Spleen (tissue), 11 donors: ENCODE measurements around the gene COL1A1. TPM values are rescaled to one million over a fixed set of nuclear protein-coding genes. Genes with fewer than 3 reads are reported as not detected.

Experiments used
- DNase-seq: peaks from one replicate; pipeline ENCODE4 v3.0.0-alpha.2; 2020
- H3K27ac ChIP-seq, 8 donors: fragments of 200-600 bp; sonication (generic) in 7 of 8; 1 replicate in 4 of 8; 2 replicates in 4 of 8; pipeline versions ENCODE4 v1.5.0 to v1.8.0; 2016 to 2021; ENCODE audit warnings: inconsistent platforms in 4 of 8, mild to moderate bottlenecking in 4 of 8, moderate library complexity in 1 of 8
- H3K27me3 ChIP-seq, 7 donors: fragments of 200-600 bp; sonication (generic) in 6 of 7; replicated peaks in 1 of 7; 1 replicate in 4 of 7; 2 replicates in 3 of 7; pipeline versions ENCODE4 v1.5.0 to v1.8.0; 2016 to 2021; ENCODE audit warnings: inconsistent platforms in 3 of 7, mild to moderate bottlenecking in 1 of 7
- H3K36me3 ChIP-seq, 6 donors: fragments of 200-600 bp; sonication (generic) in 5 of 6; 1 replicate in 4 of 6; 2 replicates in 2 of 6; pipeline versions ENCODE4 v1.5.0 to v1.8.0; 2016 to 2021; ENCODE audit warnings: inconsistent platforms in 2 of 6
- H3K4me1 ChIP-seq, 6 donors: fragments of 200-600 bp; sonication (generic) in 5 of 6; 1 replicate in 3 of 6; 2 replicates in 3 of 6; pipeline versions ENCODE4 v1.5.0 to v1.8.0; 2016 to 2021; ENCODE audit warnings: inconsistent platforms in 3 of 6
- H3K4me3 ChIP-seq, 8 donors: fragments of 200-600 bp; sonication (generic) in 7 of 8; 1 replicate in 4 of 8; 2 replicates in 4 of 8; pipeline versions ENCODE4 v1.5.0 to v1.8.0; 2016 to 2021; ENCODE audit warnings: inconsistent platforms in 4 of 8, mild to moderate bottlenecking in 4 of 8, moderate library complexity in 2 of 8
- H3K9me3 ChIP-seq, 8 donors: fragments of 200-600 bp; sonication (generic) in 7 of 8; 1 replicate in 4 of 8; 2 replicates in 4 of 8; pipeline versions ENCODE4 v1.5.0 to v1.8.0; 2016 to 2021; ENCODE audit warnings: inconsistent platforms in 4 of 8
- CTCF ChIP-seq, 11 experiments: fragments of 200-600 bp in 7 of 11; fragments of 450-650 bp in 4 of 11; sonication (generic) in 4 of 11; IDR thresholded peaks in 8 of 11; conservative IDR thresholded peaks in 3 of 11; 1 replicate in 7 of 11; 2 replicates in 4 of 11; pipeline versions ENCODE4 v1.4.0 to v1.8.0; 2016 to 2021; ENCODE audit warnings: antibody characterized with exemption in 11 of 11, inconsistent platforms in 4 of 11, mild to moderate bottlenecking in 1 of 11
- POLR2A ChIP-seq, 3 donors: fragments of 450-650 bp; IDR thresholded peaks; one replicate each; pipeline ENCODE4 v1.5.1; 2017; ENCODE audit warnings: antibody characterized with exemption in 3 of 3, mild to moderate bottlenecking in 1 of 3
- POLR2AphosphoS5 ChIP-seq, 3 donors: sonication (generic); formaldehyde crosslinking; IDR thresholded peaks; one replicate each; pipeline ENCODE4 v1.5.1; 2017; ENCODE audit warnings: antibody characterized with exemption in 3 of 3
- WGBS, 5 donors: extraction: QIAGEN DNeasy Blood & Tissue Kit in 3 of 5; methylation state at CpG; one replicate each; pipeline versions ENCODE4 v1.1.5 to v1.1.7; 2013 to 2018; 5-methylcytosine and 5-hydroxymethylcytosine counted together
- intact Hi-C: fragments of 100-400 bp; cut with DNase I; formaldehyde crosslinking; loops from one replicate; pipeline ENCODE4 v1.15.0; 2023; ENCODE audit warnings: low total_unique reads
- polyA plus RNA-seq, 3 donors: library from polyadenylated mRNA; stranded (reverse); fragments of 200-250 nt; gene quantifications; one replicate each; pipeline ENCODE4 v1.2.1, GENCODE V29; 2013
- total RNA-seq, 7 donors: library from RNA; depleted of rRNA in 3 of 7; stranded (reverse); fragments of >200 nt in 3 of 7; fragmentation: NEBNext Ultra II Directional in 4 of 7; extraction: Animal tissue kit (Norgen Biotek cat#: 25700) in 4 of 7; gene quantifications; one replicate each; pipeline versions ENCODE4 v1.1.0 to v1.2.1, GENCODE V29; 2016 to 2021
- donor health status: healthy with polysubstance abuse.
- donor health status: DM: no; HTN: no; CAD: no; lungs with moderate emphysema.
- donor health status: DM: no; HTN: no; CAD: no.
- donor health status: Bipolar disorder and iron deficiency.
- donor health status: healthy.
- donor health status: DM: no; HTN: no; CAD: no.
- donor health status: DM: yes; HTN: yes; CAD: no.

The COL1A1 gene
- total and polyA plus RNA-seq, 10 donors, result 7.1 to 458 (median 46.9) TPM

GRCh38 chr17:50194140-50194933 is 7.1 kb downstream of the COL1A1 start:
- Histone ChIP-seq H3K4me3 (no peak overlapping the region), H3K27ac (no peak overlapping the region), H3K4me1 (peaks cover 0 to 28% (median 7%) of the 10 kb centered on the region in 6 donors), H3K9me3 (no peaks in the 10 kb centered on the region), H3K27me3 (peaks cover 0 to 20% (median 4%) of the 10 kb centered on the region in 7 donors), H3K36me3 (peaks cover 0 to 88% (median 2%) of the 10 kb centered on the region in 6 donors)
- WGBS, 5 donors, result 63 to 75% (median 71%) methylated on average over 16 to 25 of the region's 25 CpGs
- intact Hi-C loops, result no loop called here
- no peak for DNase-seq
- TF ChIP-seq CTCF (IDR thresholded peaks at IDR 0.05 in 8 of 11, conservative IDR thresholded peaks at IDR 0.05 in 3 of 11), result no peak
- TF ChIP-seq POLR2A (IDR thresholded peaks at IDR 0.05), result no peak
- no peak for TF ChIP-seq POLR2AphosphoS5 (IDR thresholded peaks at IDR 0.05)

GRCh38 chr17:50192618-50193291 is 8.7 kb downstream of the COL1A1 start:
- no peak overlapping the region for H3K4me3 ChIP-seq
- intact Hi-C loops, result no loop called here
- H3K9me3 ChIP-seq, result no peaks in the 10 kb centered on the region
- 70 to 83% (median 80%) methylated on average over 16 of the region's 16 CpGs for WGBS, 5 donors
- peaks cover 0 to 97% (median 2%) of the 10 kb centered on the region in 6 donors for H3K36me3 ChIP-seq
- no peak for DNase-seq
- no peak overlapping the region for H3K27ac ChIP-seq
- peaks cover 0 to 12% (median 0%) of the 10 kb centered on the region in 6 donors for H3K4me1 ChIP-seq
- H3K27me3 ChIP-seq, result peaks cover 0 to 10% (median 0%) of the 10 kb centered on the region in 7 donors
- no peak for TF ChIP-seq CTCF (IDR thresholded peaks at IDR 0.05 in 8 of 11, conservative IDR thresholded peaks at IDR 0.05 in 3 of 11)
- TF ChIP-seq POLR2AphosphoS5 (IDR thresholded peaks at IDR 0.05), result no peak
- TF ChIP-seq POLR2A (IDR thresholded peaks at IDR 0.05), result no peak

- DNase-seq, result no peak
- Histone ChIP-seq H3K27me3 (peaks cover 0 to 5% (median 0%) of the 10 kb centered on the region in 7 donors), H3K27ac (no peak overlapping the region), H3K4me1 (peaks cover 0 to 12% (median 0%) of the 10 kb centered on the region in 6 donors), H3K9me3 (no peaks in the 10 kb centered on the region), H3K4me3 (no peak overlapping the region), H3K36me3 (peaks cover 0 to 98% (median 2%) of the 10 kb centered on the region in 6 donors)
- intact Hi-C loops, result no loop called here
- TF ChIP-seq POLR2AphosphoS5 (IDR thresholded peaks at IDR 0.05) (no peak), POLR2A (IDR thresholded peaks at IDR 0.05) (no peak), CTCF (IDR thresholded peaks at IDR 0.05 in 8 of 11, conservative IDR thresholded peaks at IDR 0.05 in 3 of 11) (no peak)
- 68 to 80% (median 79%) methylated on average over 4 of the region's 4 CpGs for WGBS, 5 donors
Measured at GRCh38 chr17:50192144-50192617, 9.2 kb downstream of the COL1A1 start.
